SK-N-SH treated with all-trans-retinoic acid at 6 μM for 48 hours (cell line): Measurements from ENCODE around the gene RNU1-3.
A peak's percentile ranks its signal among the peaks of the same experiment; 100 is the strongest.
"Not testable (repeated sequence)": the region's sequence is repeated elsewhere in the genome, so short reads cannot be mapped to it uniquely, and the experiment has no call there.

Experiments
- ATAC-seq: fragments of 200-7000 bp; cut with Tn5 transposase; 3 replicates; pipeline ENCODE4 v1.9.1; 2020; ENCODE audit warnings: mild to moderate bottlenecking, moderate library complexity
- ARNTL ChIP-seq: fragments of 450-650 bp; formaldehyde crosslinking; IDR thresholded peaks from 2 replicates; pipeline ENCODE4 v1.5.0; 2020; ENCODE audit warnings: low read depth, mild to moderate bottlenecking, moderate library complexity, borderline replicate concordance
- BACH2 ChIP-seq: fragments of 250-450 bp; sonication (Bioruptor Pico); IDR thresholded peaks from 2 replicates; pipeline ENCODE4 v1.9.0; 2021; ENCODE audit warnings: mild to moderate bottlenecking, borderline replicate concordance
- CSDC2 ChIP-seq: fragments of 250-450 bp; sonication (Bioruptor Pico); IDR thresholded peaks from 2 replicates; pipeline ENCODE4 v1.5.0; 2020; ENCODE audit warnings: mild to moderate bottlenecking, moderate library complexity
- CSRNP3 ChIP-seq: fragments of 250-450 bp; sonication (Bioruptor Pico); IDR thresholded peaks from 2 replicates; pipeline ENCODE4 v1.5.1; 2021; ENCODE audit warnings: mild to moderate bottlenecking, moderate library complexity
- ESRRG ChIP-seq: fragments of 250-450 bp; sonication (Bioruptor Pico); IDR thresholded peaks from 2 replicates; pipeline ENCODE4 v1.6.1; 2021; ENCODE audit warnings: mild to moderate bottlenecking
- OSR1 ChIP-seq: fragments of 250-450 bp; sonication (Bioruptor Pico); IDR thresholded peaks from 2 replicates; pipeline ENCODE4 v1.8.0; 2022; ENCODE audit warnings: moderate library complexity, mild to moderate bottlenecking, inconsistent platforms
- POU6F1 ChIP-seq: fragments of 250-450 bp; sonication (Bioruptor Pico); IDR thresholded peaks from 2 replicates; pipeline ENCODE4 v1.8.0; 2021; ENCODE audit warnings: low read depth, mild to moderate bottlenecking, moderate library complexity, borderline replicate concordance
- PPARA ChIP-seq: fragments of 250-450 bp; sonication (Bioruptor Pico); IDR thresholded peaks from 2 replicates; pipeline ENCODE4 v1.5.0; 2020; ENCODE audit warnings: mild to moderate bottlenecking, borderline replicate concordance
- SNAI2 ChIP-seq: fragments of 250-450 bp; sonication (Bioruptor Pico); IDR thresholded peaks from 2 replicates; pipeline ENCODE4 v1.5.0; 2020; ENCODE audit warnings: mild to moderate bottlenecking, moderate library complexity
- TCF4 ChIP-seq: fragments of 250-450 bp; sonication (Bioruptor Pico); IDR thresholded peaks from 2 replicates; pipeline ENCODE4 v1.8.0; 2021; ENCODE audit warnings: mild to moderate bottlenecking, moderate library complexity, borderline replicate concordance
- TOX ChIP-seq: fragments of 250-450 bp; sonication (Bioruptor Pico); IDR thresholded peaks from 2 replicates; pipeline ENCODE4 v1.8.0; 2021; ENCODE audit warnings: mild to moderate bottlenecking, moderate library complexity, borderline replicate concordance
- TSHZ2 ChIP-seq: fragments of 250-450 bp; sonication (Bioruptor Pico); IDR thresholded peaks from 2 replicates; pipeline ENCODE4 v1.5.0; 2020; ENCODE audit warnings: mild to moderate bottlenecking, moderate library complexity
- ZFP3 ChIP-seq: fragments of 250-450 bp; sonication (Bioruptor Pico); IDR thresholded peaks from 2 replicates; pipeline ENCODE4 v1.5.0; 2020; ENCODE audit warnings: mild to moderate bottlenecking, moderate library complexity
- ZNF565 ChIP-seq: fragments of 450-650 bp; formaldehyde crosslinking; conservative IDR thresholded peaks from 2 replicates; pipeline ENCODE4 v1.5.0; 2020; ENCODE audit warnings: low read depth, mild to moderate bottlenecking, moderate library complexity
- ZNF70 ChIP-seq: fragments of 450-650 bp; formaldehyde crosslinking; IDR thresholded peaks from 2 replicates; pipeline ENCODE4 v1.5.0; 2020; ENCODE audit warnings: mild to moderate bottlenecking, moderate library complexity
- ZNF8 ChIP-seq: fragments of 450-650 bp; formaldehyde crosslinking; IDR thresholded peaks from 2 replicates; pipeline ENCODE4 v1.5.0; 2020; ENCODE audit warnings: mild to moderate bottlenecking, moderate library complexity

The RNU1-3 gene

GRCh38 chr1:16628361-16629111, 38.2 kb downstream of the RNU1-3 start (continued):
- no peak for TF ChIP-seq TSHZ2 (CRISPR knock-in tag)
- no peak for TF ChIP-seq PPARA (CRISPR knock-in tag)
- TF ChIP-seq CSRNP3 (CRISPR knock-in tag), result no peak
- no peak for TF ChIP-seq ESRRG (CRISPR knock-in tag)
- no peak for TF ChIP-seq OSR1 (CRISPR knock-in tag)
- TF ChIP-seq ZNF8 (CRISPR knock-in tag), result no peak
- no peak for TF ChIP-seq BACH2 (CRISPR knock-in tag)
- no peak for TF ChIP-seq ZNF70 (CRISPR knock-in tag)

- ATAC-seq, result not testable (repeated sequence)
Measured at GRCh38 chr1:16626409-16626983, 40.3 kb downstream of the RNU1-3 start.

GRCh38 chr1:16625497-16626408, 41.0 kb downstream of the RNU1-3 start:
- no peak for TF ChIP-seq ZNF565 (CRISPR knock-in tag)
- no peak for TF ChIP-seq ARNTL (CRISPR knock-in tag)
- no peak for TF ChIP-seq TCF4 (CRISPR knock-in tag)
- TF ChIP-seq ZFP3 (CRISPR knock-in tag), result no peak
- no peak for ATAC-seq

- not testable (repeated sequence) for ATAC-seq
Measured at GRCh38 chr1:16623812-16624719, 42.7 kb downstream of the RNU1-3 start.

GRCh38 chr1:16623337-16623736, 43.4 kb downstream of the RNU1-3 start:
- not testable (repeated sequence) for ATAC-seq

GRCh38 chr1:16621681-16622315, 45.0 kb downstream of the RNU1-3 start:
- ATAC-seq, result not testable (repeated sequence)

- peak; percentile 29; the same call in 1 of the 3 replicates for ATAC-seq
- 0 out of 2 replicates have a peak, but pooled peaks have one; percentile 5 for TF ChIP-seq SNAI2 (CRISPR knock-in tag)
- no peak for TF ChIP-seq POU6F1 (CRISPR knock-in tag)
- TF ChIP-seq CSDC2 (CRISPR knock-in tag), result 0 out of 2 replicates have a peak, but pooled peaks have one; percentile 4
- no peak for TF ChIP-seq ARNTL (CRISPR knock-in tag)
- no peak for TF ChIP-seq TOX (CRISPR knock-in tag)
Measured at GRCh38 chr1:16621300-16621658, 45.5 kb downstream of the RNU1-3 start.

GRCh38 chr1:16619803-16620501, 46.8 kb downstream of the RNU1-3 start:
- not testable (repeated sequence) for ATAC-seq
